ENCODE results near the gene SND1.

SND1 gene

GRCh38 chr7:127635659-127636285 is 16.2 kb upstream of the SND1 start:
- H3K4me3 ChIP-seq (ENCODE audit: low read depth, low read length), result no peak overlapping the region
- no peak for DNase-seq (ENCODE audit: low read depth)
- no peak for TF ChIP-seq CTCF (IDR thresholded peaks at IDR 0.05; ENCODE audit: insufficient read depth, low read depth, low read length, missing control alignments)

- no peak for DNase-seq (ENCODE audit: low read depth)
- no peak overlapping the region for H3K4me3 ChIP-seq (ENCODE audit: low read depth, low read length)
- no peak for TF ChIP-seq CTCF (IDR thresholded peaks at IDR 0.05; ENCODE audit: insufficient read depth, low read depth, low read length, missing control alignments)
These were observed 13.8 kb upstream of the SND1 start for GRCh38 chr7:127638197-127638596.

GRCh38 chr7:127644484-127644883 is 7.5 kb upstream of the SND1 start:
- H3K4me3 ChIP-seq (ENCODE audit: low read depth, low read length), result no peak overlapping the region
- TF ChIP-seq CTCF (IDR thresholded peaks at IDR 0.05; ENCODE audit: insufficient read depth, low read depth, low read length, missing control alignments), result no peak
- DNase-seq (ENCODE audit: low read depth), result no peak

GRCh38 chr7:127647636-127648035 is 4.4 kb upstream of the SND1 start:
- no peak for TF ChIP-seq CTCF (IDR thresholded peaks at IDR 0.05; ENCODE audit: insufficient read depth, low read depth, low read length, missing control alignments)
- DNase-seq (ENCODE audit: low read depth), result no peak
- H3K4me3 ChIP-seq (ENCODE audit: low read depth, low read length), result no peak overlapping the region

GRCh38 chr7:127648986-127649385 is 3.0 kb upstream of the SND1 start:
- H3K4me3 ChIP-seq (ENCODE audit: low read depth, low read length), result no peak overlapping the region
- no peak for DNase-seq (ENCODE audit: low read depth)
- TF ChIP-seq CTCF (IDR thresholded peaks at IDR 0.05; ENCODE audit: insufficient read depth, low read depth, low read length, missing control alignments), result no peak

- H3K4me3 ChIP-seq (ENCODE audit: low read depth, low read length), result peak overlapping the region; percentile 87
- peak; percentile 57 for DNase-seq (ENCODE audit: low read depth)
- TF ChIP-seq CTCF (IDR thresholded peaks at IDR 0.05; ENCODE audit: insufficient read depth, low read depth, low read length, missing control alignments), result no peak
These were observed 993 bp upstream of the SND1 start for GRCh38 chr7:127650847-127651555.
